Middle frontal gyrus (tissue), 1 donor: Measurements from ENCODE around the gene NUP93.

Source experiments
- DNase-seq: peaks from one replicate; pipeline ENCODE4 v3.0.0-alpha.2; 2015; ENCODE audit warnings: low spot score; ENCODE audit errors: extremely low spot score

Gene NUP93

GRCh38 chr16:56848029-56848936 lies 118.4 kb downstream of the NUP93 start:
- DNase-seq, result no peak

DNA sequence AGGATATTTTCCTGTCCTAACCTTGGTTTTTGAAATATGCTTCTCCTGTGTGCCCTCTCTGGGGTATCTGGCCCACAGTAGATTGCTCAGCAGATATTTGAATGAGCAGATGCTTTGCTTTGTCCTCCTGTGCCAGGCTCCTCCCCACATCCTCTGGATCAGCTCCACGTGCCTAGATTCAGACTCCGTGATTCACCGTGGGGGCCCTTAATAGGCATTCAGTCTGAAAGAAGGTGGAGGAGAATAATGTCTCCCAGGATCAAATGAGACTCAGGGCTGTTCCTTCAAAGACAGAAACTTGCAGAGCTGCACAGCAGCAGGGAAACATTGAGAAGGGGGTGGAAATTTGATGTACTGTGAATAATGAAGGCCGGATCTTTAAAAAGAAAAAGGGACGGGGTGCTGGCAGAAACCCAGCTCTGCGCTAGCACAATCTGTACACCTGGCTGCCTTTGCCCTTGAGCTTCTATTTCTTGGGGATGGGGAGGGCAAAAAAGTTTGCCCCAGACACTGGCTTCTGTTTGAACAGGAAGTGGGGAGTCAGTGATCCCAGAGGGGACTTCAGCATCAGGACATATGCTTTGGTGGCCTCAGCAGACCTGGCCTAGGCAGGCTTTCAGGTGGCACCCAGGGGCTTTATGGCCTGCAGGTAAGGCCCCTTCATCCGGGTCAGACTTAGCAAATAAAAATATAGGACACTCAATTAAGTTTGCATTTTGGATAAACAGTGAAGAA lies 119.2 kb downstream of the NUP93 start:
- no peak for DNase-seq

GRCh38 chr16:56849690-56850680 lies 120.1 kb downstream of the NUP93 start:
- DNase-seq, result no peak

- no peak for DNase-seq
Observed at GRCh38 chr16:56851671-56852400, 121.9 kb downstream of the NUP93 start.

GRCh38 chr16:56852401-56852730 lies 122.4 kb downstream of the NUP93 start:
- no peak for DNase-seq

DNA sequence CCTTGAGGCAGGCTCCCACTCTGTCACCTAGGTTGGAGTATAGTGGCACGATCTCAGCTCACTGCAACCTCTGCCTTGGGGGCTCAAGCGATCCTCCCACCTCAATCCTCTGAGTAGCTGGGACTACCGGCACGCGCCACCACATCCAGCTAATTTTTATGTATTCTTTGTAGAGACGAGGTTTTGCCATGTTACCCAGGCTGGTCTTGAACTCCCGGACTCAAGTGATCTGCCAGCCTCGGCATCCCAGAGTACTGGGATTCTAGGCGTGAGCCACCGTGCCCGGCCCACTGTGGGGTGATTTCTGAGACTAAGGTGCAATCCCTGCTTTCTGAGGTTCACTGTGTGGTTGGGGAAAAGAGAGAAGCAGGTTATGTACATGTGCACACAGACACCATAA lies 123.0 kb downstream of the NUP93 start:
- no peak for DNase-seq

GRCh38 chr16:56855201-56855600 lies 125.3 kb downstream of the NUP93 start:
- no peak for DNase-seq

DNA sequence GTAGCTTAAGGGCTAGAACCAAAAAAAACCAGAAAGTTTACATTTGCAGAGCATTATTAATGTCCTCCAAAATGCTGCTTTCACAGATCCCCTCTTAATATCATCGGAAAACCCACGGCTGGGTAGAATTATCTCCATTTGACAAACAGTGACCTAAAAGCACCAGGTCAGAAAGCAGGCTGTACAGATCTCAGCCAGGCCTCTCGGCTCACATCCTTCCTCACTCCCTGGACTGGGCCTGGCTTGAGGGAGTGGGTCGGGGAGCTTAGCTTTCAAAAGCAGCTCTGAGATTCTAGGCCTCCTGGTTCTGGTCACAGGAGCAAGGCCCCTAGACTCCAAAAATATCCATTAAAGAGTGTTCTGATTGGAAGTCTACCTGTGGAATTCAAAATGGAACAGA lies 126.0 kb downstream of the NUP93 start:
- DNase-seq, result no peak

DNA sequence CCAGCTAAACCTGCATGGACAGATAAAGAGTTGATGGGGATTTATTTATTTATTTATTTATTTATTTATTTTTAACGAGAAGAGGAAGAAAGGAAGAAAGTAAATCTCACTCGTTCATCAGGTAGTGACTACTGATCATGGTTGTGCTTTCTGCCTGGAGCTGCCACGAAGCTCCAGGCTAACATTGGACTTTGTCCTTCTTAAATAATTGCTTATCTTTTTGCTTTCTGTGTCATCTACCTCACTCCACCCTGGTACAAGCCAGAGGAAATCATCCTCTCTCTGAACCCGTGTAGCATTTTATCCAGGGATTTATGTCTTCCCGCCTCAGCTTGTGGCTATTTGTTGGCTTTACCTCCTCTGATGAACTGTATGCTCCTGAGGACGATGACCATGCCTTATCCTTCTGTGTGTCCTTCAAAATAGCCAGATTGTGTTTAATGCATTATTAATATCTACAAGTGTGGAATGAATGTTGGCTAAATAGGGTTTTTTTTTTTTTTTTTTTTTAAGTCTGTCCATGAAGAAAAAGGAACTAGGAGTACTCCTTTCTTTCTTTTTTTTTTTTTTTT lies 127.0 kb downstream of the NUP93 start:
- DNase-seq, result no peak

- DNase-seq, result no peak
Observed at GRCh38 chr16:56858374-56858773, 128.4 kb downstream of the NUP93 start.

DNA sequence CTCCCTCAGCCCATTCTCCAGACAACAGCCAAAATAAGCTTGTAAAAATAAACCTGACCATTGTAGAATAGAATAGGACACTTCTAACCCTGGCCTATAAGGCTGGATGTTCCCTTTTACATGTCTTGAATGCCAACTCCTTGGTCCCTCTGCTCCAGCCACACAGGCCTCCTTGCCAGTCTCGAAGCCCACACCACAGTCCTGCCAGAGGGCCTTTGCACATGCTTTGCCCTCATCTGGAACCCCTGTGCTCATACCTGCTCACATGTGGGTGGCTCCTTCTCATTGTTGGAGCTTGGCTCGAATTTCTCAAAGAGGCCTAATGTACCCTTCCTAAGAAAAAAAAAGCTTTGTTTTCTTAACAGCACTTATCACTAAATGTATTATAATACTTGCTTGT lies 129.7 kb downstream of the NUP93 start:
- no peak for DNase-seq

DNA sequence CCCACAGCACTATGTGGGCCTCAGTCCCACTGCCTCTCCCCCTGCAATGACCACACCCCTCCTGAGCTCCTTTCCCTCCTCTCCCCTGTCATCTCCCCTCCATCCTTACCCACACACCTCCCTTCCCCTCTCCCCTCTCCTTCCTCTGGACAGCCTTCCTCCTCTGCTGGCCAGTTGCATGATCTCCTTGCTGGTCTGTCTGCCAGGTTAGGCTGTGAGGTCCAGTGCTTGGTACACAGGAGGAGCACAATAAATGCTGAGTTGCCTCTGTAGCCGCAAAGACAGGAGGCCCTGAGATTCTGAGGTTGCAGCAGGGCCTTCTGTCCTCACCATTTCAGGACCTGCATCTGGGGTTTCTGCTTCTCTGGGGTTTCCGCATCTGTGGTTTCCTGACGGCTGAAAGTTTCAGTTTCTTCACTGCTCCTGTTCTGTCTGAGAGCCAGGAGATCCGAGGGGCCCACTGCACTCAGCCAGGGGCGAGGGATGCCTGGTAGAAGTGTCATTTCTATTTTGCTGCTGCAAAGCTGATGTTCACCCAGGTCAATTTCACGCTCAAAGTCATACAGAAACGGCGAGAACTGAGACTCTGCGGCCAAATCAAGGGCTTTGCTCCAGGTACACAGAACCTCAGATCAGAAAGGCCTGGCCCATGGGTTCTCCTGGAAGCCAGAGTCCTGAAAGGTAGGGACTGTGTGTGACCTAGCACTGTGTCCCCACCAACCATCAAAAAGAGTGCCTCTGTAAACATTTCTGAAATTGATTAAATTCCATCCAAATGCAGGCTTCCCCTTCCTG lies 130.5 kb downstream of the NUP93 start:
- no peak for DNase-seq

DNA sequence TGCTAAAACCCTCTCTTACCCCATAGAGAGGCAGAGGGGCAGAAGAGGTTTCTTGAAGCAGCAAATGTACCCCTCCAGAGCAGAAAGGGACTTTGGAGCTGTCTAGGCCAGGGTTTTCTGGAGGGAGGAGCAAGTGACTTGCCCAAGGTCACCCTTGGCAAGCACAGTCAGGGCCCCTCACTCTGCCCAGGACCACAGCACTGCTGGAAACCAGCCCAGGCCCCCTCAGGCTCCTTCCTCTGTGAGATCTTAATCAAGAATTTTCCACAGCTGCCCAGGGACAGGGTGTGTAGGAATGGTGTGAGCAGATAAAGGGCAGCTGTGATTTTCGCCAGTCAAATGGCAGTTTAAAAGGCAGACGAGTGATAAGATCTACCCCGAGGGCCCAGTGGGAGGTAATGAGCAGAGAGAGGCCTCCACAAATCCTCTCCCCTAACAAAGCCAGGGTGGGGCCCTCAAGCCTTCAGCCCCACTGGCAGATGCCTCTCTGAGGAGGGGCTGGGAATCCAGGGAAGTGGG lies 131.2 kb downstream of the NUP93 start:
- DNase-seq, result no peak

- no peak for DNase-seq
Observed at GRCh38 chr16:56861756-56862155, 131.8 kb downstream of the NUP93 start.

GRCh38 chr16:56862776-56863175 lies 132.8 kb downstream of the NUP93 start:
- DNase-seq, result no peak

- DNase-seq, result no peak
Observed at GRCh38 chr16:56864960-56865359, 135.0 kb downstream of the NUP93 start, which contains the start of gene SLC12A3. TSS of gene SLC12A3 (plus strand) at chr16:56865207. CDS start at chr16:56865236, 29 bp downstream.

GRCh38 chr16:56865394-56866062 lies 135.6 kb downstream of the NUP93 start:
- DNase-seq, result no peak

DNA sequence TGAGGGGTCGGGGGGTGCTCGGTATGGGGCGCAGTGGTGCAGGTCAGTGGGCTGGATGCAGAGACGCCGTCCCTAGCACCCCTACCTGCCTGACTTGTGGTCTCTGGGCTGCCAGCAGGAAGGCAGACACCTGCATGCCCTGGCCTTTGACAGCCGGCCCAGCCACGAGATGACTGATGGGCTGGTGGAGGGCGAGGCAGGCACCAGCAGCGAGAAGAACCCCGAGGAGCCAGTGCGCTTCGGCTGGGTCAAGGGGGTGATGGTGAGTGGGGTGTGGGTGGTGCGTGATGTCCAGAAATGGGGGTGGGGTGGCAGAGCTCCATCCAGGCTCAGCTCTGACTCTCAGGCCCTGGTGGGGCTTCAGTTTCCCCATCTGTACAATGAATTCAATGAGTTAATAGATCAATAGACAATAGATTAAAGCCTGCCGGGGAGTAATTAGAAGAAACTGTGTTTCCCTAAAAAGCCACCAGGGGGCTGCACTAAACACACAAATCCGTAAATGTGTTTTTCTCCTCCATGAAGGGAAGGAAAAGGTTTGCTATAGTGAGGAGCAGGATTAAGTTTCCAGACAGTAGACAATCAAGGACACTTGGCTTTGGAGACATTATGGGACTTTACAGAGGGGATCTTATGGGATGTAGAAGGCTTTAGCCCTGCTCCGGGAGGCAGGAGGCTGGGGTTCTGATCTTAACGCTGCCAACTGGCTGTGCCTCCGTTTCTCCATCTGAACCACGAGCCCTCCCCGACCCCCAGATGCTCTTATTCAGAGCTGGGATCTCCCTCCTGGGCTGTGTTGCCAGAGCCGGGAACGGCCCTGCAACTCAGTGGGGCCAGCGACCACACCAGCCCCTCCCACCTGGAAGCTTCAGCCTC lies 137.3 kb downstream of the NUP93 start:
- peak; percentile 53 for DNase-seq
